ENCODE data around the gene ABTB2. TPM values are rescaled to one million over a fixed set of nuclear protein-coding genes. Genes with fewer than 3 reads are reported as not detected.

ABTB2 gene
- polyA plus RNA-seq, 1 donor from 2014 or later: 0.68 TPM

DNA sequence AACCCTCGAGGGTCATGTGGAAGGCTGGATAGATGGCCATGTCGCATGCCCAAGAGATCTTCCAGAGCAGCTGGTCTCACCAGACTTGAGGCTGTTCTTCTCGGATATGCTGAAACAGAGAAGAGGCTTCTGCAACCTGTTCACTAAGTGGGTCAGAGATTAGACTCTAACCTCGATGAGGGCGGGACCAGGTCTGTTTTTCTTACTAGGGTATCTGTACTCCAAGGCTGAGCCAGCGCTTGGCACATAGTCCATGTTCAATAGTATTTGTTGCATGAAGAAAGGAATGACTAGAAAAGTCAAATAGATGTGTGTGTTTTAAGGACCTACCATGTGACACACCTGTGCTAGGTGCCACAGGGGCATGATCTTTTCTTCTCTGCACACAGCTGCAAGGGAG lies 43.6 kb downstream of the ABTB2 start:
- H3K9ac ChIP-seq (ENCODE audit: low read length): no peak overlapping the region
- H3K27me3 ChIP-seq (ENCODE audit: insufficient read depth, low read depth, low read length): no peaks in the 10 kb centered on the region
- H3K36me3 ChIP-seq (ENCODE audit: insufficient read depth, low read length): no peaks in the 10 kb centered on the region
- no peaks in the 10 kb centered on the region for H3F3A ChIP-seq (ENCODE audit: insufficient read depth, low read length, poor library complexity, severe bottlenecking)
- H3K9me2 ChIP-seq (ENCODE audit: insufficient read depth, low read length): no peaks in the 10 kb centered on the region
- no peak overlapping the region for H3K4me3 ChIP-seq (ENCODE audit: low read length)
- no peaks in the 10 kb centered on the region for H4K20me1 ChIP-seq (ENCODE audit: insufficient read depth)
- TF ChIP-seq TAF1 (IDR thresholded peaks at IDR 0.05; ENCODE audit: low read depth) (no peak), SMC3 (conservative IDR thresholded peaks at IDR 0.05; ENCODE audit: poor library complexity) (no peak), MXI1 (conservative IDR thresholded peaks at IDR 0.05; ENCODE audit: poor library complexity, severe bottlenecking) (no peak), RAD21 (conservative IDR thresholded peaks at IDR 0.05) (no peak), POLR2AphosphoS5 (IDR thresholded peaks at IDR 0.05) (no peak), EP300 (conservative IDR thresholded peaks at IDR 0.05; ENCODE audit: poor library complexity, severe bottlenecking) (no peak), EZH2 (IDR thresholded peaks at IDR 0.05; ENCODE audit: borderline replicate concordance, insufficient read depth, low read length, poor library complexity, severe bottlenecking) (no peak)
- TF ChIP-seq, protein P1, sequence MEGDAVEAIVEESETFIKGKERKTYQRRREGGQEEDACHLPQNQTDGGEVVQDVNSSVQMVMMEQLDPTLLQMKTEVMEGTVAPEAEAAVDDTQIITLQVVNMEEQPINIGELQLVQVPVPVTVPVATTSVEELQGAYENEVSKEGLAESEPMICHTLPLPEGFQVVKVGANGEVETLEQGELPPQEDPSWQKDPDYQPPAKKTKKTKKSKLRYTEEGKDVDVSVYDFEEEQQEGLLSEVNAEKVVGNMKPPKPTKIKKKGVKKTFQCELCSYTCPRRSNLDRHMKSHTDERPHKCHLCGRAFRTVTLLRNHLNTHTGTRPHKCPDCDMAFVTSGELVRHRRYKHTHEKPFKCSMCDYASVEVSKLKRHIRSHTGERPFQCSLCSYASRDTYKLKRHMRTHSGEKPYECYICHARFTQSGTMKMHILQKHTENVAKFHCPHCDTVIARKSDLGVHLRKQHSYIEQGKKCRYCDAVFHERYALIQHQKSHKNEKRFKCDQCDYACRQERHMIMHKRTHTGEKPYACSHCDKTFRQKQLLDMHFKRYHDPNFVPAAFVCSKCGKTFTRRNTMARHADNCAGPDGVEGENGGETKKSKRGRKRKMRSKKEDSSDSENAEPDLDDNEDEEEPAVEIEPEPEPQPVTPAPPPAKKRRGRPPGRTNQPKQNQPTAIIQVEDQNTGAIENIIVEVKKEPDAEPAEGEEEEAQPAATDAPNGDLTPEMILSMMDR (IDR thresholded peaks at IDR 0.05; ENCODE audit: poor library complexity, severe bottlenecking): no peak
- TF ChIP-seq, protein P2, sequence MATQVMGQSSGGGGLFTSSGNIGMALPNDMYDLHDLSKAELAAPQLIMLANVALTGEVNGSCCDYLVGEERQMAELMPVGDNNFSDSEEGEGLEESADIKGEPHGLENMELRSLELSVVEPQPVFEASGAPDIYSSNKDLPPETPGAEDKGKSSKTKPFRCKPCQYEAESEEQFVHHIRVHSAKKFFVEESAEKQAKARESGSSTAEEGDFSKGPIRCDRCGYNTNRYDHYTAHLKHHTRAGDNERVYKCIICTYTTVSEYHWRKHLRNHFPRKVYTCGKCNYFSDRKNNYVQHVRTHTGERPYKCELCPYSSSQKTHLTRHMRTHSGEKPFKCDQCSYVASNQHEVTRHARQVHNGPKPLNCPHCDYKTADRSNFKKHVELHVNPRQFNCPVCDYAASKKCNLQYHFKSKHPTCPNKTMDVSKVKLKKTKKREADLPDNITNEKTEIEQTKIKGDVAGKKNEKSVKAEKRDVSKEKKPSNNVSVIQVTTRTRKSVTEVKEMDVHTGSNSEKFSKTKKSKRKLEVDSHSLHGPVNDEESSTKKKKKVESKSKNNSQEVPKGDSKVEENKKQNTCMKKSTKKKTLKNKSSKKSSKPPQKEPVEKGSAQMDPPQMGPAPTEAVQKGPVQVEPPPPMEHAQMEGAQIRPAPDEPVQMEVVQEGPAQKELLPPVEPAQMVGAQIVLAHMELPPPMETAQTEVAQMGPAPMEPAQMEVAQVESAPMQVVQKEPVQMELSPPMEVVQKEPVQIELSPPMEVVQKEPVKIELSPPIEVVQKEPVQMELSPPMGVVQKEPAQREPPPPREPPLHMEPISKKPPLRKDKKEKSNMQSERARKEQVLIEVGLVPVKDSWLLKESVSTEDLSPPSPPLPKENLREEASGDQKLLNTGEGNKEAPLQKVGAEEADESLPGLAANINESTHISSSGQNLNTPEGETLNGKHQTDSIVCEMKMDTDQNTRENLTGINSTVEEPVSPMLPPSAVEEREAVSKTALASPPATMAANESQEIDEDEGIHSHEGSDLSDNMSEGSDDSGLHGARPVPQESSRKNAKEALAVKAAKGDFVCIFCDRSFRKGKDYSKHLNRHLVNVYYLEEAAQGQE (IDR thresholded peaks at IDR 0.05; ENCODE audit: borderline replicate concordance): no peak
- no peaks in the 10 kb centered on the region for H3K79me2 ChIP-seq (replicated peaks; ENCODE audit: insufficient read depth, low read length)
- H3K9me3 ChIP-seq (ENCODE audit: low read length): no peaks in the 10 kb centered on the region
- no peak overlapping the region for H3K4me2 ChIP-seq (ENCODE audit: low read length)
- no peak overlapping the region for H2AFZ ChIP-seq (ENCODE audit: low read depth, low read length)
- H3K27ac ChIP-seq (ENCODE audit: low read length): no peak overlapping the region

DNA sequence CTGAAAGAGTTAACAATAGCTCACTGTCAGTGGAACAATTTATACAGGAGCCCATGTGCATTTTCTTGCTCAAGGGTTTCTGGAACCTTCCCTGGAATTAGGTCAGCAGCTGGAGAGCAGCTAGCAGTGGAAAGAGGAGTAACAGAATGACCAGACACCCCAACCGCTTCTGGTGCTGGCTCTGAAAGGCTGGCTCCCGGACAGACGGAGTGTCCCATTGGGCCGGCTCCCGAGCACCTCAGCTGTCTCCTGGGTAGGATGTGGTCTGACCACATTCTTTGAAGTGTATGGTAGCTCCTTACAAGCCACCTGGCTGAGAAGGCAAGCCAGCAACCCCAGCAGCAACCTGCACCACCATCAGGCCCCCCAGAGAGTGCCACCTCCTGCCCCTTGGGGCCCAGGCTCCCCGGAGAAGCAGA lies 44.7 kb downstream of the ABTB2 start:
- Histone ChIP-seq H3K4me3 (ENCODE audit: low read length) (no peak overlapping the region), H3K9ac (ENCODE audit: low read length) (no peak overlapping the region), H2AFZ (ENCODE audit: low read depth, low read length) (no peak overlapping the region), H4K20me1 (ENCODE audit: insufficient read depth) (no peaks in the 10 kb centered on the region), H3K27ac (ENCODE audit: low read length) (no peak overlapping the region), H3K27me3 (ENCODE audit: insufficient read depth, low read depth, low read length) (no peaks in the 10 kb centered on the region), H3K9me3 (ENCODE audit: low read length) (no peaks in the 10 kb centered on the region), H3K9me2 (ENCODE audit: insufficient read depth, low read length) (no peaks in the 10 kb centered on the region), H3K36me3 (ENCODE audit: insufficient read depth, low read length) (no peaks in the 10 kb centered on the region), H3K4me2 (ENCODE audit: low read length) (no peak overlapping the region), H3K79me2 (replicated peaks; ENCODE audit: insufficient read depth, low read length) (no peaks in the 10 kb centered on the region), H3F3A (ENCODE audit: insufficient read depth, low read length, poor library complexity, severe bottlenecking) (no peaks in the 10 kb centered on the region)
- TF ChIP-seq MXI1 (conservative IDR thresholded peaks at IDR 0.05; ENCODE audit: poor library complexity, severe bottlenecking): no peak
- no peak for TF ChIP-seq EP300 (conservative IDR thresholded peaks at IDR 0.05; ENCODE audit: poor library complexity, severe bottlenecking)
- TF ChIP-seq, protein P1 (IDR thresholded peaks at IDR 0.05; ENCODE audit: poor library complexity, severe bottlenecking): no peak
- no peak for TF ChIP-seq POLR2AphosphoS5 (IDR thresholded peaks at IDR 0.05)
- no peak for TF ChIP-seq RAD21 (conservative IDR thresholded peaks at IDR 0.05)
- no peak for TF ChIP-seq TAF1 (IDR thresholded peaks at IDR 0.05; ENCODE audit: low read depth)
- TF ChIP-seq, protein P2 (IDR thresholded peaks at IDR 0.05; ENCODE audit: borderline replicate concordance): no peak
- TF ChIP-seq SMC3 (conservative IDR thresholded peaks at IDR 0.05; ENCODE audit: poor library complexity): no peak

All from neural cell (in vitro differentiated cells).